ENCODE measurements around the gene ACTR1B. TPM values are rescaled to one million over a fixed set of nuclear protein-coding genes. Genes with fewer than 3 reads are reported as not detected.
"Not testable (repeated sequence)": the region's sequence is repeated elsewhere in the genome, so short reads cannot be mapped to it uniquely, and the experiment has no call there.

Gene ACTR1B
- total and polyA plus RNA-seq, 4 donors: 36.4 to 80.0 (median 61.9) TPM

DNA sequence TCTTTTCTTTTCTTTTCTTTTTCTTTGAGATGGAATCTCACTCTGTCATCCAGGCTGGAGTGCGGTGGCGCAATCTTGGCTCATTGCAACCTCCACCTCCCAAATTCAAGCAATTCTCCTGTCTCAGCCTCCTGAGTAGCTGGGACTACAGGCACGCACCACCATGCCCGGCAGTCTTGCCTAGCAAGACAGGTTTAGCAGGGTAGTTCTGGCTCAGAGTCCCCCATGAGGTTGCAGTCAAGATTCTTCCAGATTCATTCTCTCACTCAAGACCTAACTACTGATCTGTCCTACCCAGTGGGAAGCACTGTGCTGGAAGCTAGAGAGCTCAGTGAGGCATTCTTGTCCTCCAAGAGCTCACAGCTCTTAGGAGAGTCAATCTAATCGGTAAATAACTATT is 31.9 kb upstream of the ACTR1B start:
- H3K9ac ChIP-seq (ENCODE audit: insufficient read depth in 1 of 2, low read length in 2 of 2): no peak overlapping the region
- no peaks in the 10 kb centered on the region for H3K9me3 ChIP-seq (ENCODE audit: control insufficient read depth in 4 of 4, insufficient read depth in 3 of 4, low read length in 3 of 4)
- H3K36me3 ChIP-seq (ENCODE audit: control insufficient read depth in 4 of 4, insufficient read depth in 4 of 4, low read length in 4 of 4): no peaks in the 10 kb centered on the region
- no peak for DNase-seq
- no peaks in the 10 kb centered on the region for H3K4me1 ChIP-seq (ENCODE audit: control insufficient read depth in 5 of 5, insufficient read depth in 5 of 5, low read length in 5 of 5)
- WGBS, 2 donors: 93 to 94% methylated on average over 5 of the region's 5 CpGs
- no peaks in the 10 kb centered on the region for H3K27me3 ChIP-seq (ENCODE audit: control insufficient read depth in 3 of 3, insufficient read depth in 3 of 3, low read length in 2 of 3)
- H3K4me3 ChIP-seq: no peak overlapping the region
- ATAC-seq (ENCODE audit: insufficient read depth, low FRiP score): no peak
- TF ChIP-seq, protein P1, sequence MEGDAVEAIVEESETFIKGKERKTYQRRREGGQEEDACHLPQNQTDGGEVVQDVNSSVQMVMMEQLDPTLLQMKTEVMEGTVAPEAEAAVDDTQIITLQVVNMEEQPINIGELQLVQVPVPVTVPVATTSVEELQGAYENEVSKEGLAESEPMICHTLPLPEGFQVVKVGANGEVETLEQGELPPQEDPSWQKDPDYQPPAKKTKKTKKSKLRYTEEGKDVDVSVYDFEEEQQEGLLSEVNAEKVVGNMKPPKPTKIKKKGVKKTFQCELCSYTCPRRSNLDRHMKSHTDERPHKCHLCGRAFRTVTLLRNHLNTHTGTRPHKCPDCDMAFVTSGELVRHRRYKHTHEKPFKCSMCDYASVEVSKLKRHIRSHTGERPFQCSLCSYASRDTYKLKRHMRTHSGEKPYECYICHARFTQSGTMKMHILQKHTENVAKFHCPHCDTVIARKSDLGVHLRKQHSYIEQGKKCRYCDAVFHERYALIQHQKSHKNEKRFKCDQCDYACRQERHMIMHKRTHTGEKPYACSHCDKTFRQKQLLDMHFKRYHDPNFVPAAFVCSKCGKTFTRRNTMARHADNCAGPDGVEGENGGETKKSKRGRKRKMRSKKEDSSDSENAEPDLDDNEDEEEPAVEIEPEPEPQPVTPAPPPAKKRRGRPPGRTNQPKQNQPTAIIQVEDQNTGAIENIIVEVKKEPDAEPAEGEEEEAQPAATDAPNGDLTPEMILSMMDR (IDR thresholded peaks at IDR 0.05; ENCODE audit: control extremely low read depth, extremely low read depth): no peak
- H3K27ac ChIP-seq (ENCODE audit: low read depth in 1 of 2, low read length in 1 of 2): no peak overlapping the region

DNA sequence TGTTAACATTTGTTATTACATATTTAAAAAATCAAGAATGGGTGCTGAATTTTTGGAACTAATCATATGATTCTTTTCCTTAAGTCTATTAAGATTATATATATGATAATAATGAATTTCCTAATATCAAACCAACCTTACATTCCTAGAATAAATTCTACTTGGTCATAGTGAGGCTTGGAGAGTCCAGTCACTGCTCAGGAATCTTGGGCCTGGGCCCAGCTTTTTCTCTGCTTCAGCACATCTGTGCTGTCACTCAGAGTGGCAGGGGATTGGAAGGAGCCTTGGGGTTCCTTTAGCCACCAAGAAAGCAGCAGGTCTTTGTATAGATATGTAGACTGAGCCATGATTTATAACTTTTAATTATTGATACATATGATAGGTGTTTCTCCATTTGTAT is 29.6 kb upstream of the ACTR1B start:
- H3K9me3 ChIP-seq (ENCODE audit: control insufficient read depth in 4 of 4, insufficient read depth in 3 of 4, low read length in 3 of 4): no peaks in the 10 kb centered on the region
- no peak overlapping the region for H3K4me3 ChIP-seq
- ATAC-seq (ENCODE audit: insufficient read depth, low FRiP score) (no peak), DNase-seq (no peak)
- no peaks in the 10 kb centered on the region for H3K36me3 ChIP-seq (ENCODE audit: control insufficient read depth in 4 of 4, insufficient read depth in 4 of 4, low read length in 4 of 4)
- no peak overlapping the region for H3K9ac ChIP-seq (ENCODE audit: insufficient read depth in 1 of 2, low read length in 2 of 2)
- no peak overlapping the region for H3K27ac ChIP-seq (ENCODE audit: low read depth in 1 of 2, low read length in 1 of 2)
- TF ChIP-seq, protein P1 (IDR thresholded peaks at IDR 0.05; ENCODE audit: control extremely low read depth, extremely low read depth): no peak
- no peaks in the 10 kb centered on the region for H3K4me1 ChIP-seq (ENCODE audit: control insufficient read depth in 5 of 5, insufficient read depth in 5 of 5, low read length in 5 of 5)
- no peaks in the 10 kb centered on the region for H3K27me3 ChIP-seq (ENCODE audit: control insufficient read depth in 3 of 3, insufficient read depth in 3 of 3, low read length in 2 of 3)

DNA sequence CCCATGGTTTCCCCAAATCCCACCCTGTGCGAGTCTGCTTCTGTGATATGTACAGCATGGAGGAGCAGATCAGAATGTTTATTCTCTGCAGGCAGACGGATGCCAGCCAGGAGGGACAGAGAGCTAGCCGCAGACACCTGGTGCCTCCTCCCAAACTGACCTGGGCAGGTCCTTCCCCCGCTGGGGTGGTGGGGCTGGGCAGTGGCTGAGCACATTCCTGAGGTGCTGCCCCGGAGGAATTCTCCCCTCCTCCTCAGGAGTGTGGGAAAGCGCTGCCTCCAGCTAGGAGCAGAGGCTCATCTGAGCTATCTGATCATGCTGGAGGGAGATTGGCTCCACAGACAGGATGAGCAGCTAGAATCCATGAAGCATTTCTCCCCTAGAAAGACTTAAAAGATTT is 27.3 kb upstream of the ACTR1B start:
- H3K9ac ChIP-seq (ENCODE audit: insufficient read depth in 1 of 2, low read length in 2 of 2): no peak overlapping the region
- no peaks in the 10 kb centered on the region for H3K4me1 ChIP-seq (ENCODE audit: control insufficient read depth in 5 of 5, insufficient read depth in 5 of 5, low read length in 5 of 5)
- no peak overlapping the region for H3K27ac ChIP-seq (ENCODE audit: low read depth in 1 of 2, low read length in 1 of 2)
- no peak for ATAC-seq (ENCODE audit: insufficient read depth, low FRiP score)
- TF ChIP-seq, protein P1 (IDR thresholded peaks at IDR 0.05; ENCODE audit: control extremely low read depth, extremely low read depth): no peak
- no peak for DNase-seq
- H3K4me3 ChIP-seq: no peak overlapping the region
- no peaks in the 10 kb centered on the region for H3K9me3 ChIP-seq (ENCODE audit: control insufficient read depth in 4 of 4, insufficient read depth in 3 of 4, low read length in 3 of 4)
- no peaks in the 10 kb centered on the region for H3K27me3 ChIP-seq (ENCODE audit: control insufficient read depth in 3 of 3, insufficient read depth in 3 of 3, low read length in 2 of 3)
- H3K36me3 ChIP-seq (ENCODE audit: control insufficient read depth in 4 of 4, insufficient read depth in 4 of 4, low read length in 4 of 4): no peaks in the 10 kb centered on the region
- 61 to 88% methylated on average over 6 of the region's 6 CpGs for WGBS, 2 donors

DNA sequence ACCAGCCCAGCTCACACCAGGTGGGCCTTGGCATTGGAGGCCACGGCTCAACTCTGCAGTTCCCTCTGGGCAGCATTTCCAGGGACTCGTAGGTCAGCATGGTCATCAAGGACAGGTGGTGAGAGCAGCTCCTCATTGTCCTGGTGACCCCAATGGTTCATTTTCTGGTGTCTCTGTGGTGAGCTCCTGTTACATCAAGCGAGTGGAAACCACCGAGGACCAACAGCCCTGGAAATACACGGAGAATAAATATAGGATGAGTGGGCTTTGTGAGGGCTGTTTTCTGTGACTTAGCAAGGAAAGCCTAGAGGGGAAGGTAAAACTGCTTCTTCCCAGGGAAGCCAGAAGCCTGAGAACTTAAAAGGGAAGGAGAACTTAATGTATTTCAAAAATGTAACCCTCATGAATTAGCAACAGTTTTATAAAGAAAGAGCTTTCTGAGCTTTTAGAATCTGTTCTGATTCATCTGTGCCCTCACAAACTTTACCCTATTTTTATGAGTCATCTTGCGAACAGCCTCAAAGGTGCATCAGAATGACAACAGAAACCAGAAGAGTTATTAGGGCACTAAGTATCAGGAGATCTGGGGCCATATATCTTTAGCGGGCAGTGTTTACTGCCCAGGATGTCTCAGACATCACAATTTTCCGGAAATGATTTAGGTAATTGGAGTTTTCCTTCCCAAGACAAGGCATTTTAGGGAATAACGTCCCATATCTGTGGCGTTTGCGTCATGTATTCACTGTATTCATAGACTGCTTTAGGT is 24.4 kb upstream of the ACTR1B start:
- ATAC-seq (ENCODE audit: insufficient read depth, low FRiP score): no peak
- 89 to 95% methylated on average over 10 to 11 of the region's 11 CpGs for WGBS, 2 donors

DNA sequence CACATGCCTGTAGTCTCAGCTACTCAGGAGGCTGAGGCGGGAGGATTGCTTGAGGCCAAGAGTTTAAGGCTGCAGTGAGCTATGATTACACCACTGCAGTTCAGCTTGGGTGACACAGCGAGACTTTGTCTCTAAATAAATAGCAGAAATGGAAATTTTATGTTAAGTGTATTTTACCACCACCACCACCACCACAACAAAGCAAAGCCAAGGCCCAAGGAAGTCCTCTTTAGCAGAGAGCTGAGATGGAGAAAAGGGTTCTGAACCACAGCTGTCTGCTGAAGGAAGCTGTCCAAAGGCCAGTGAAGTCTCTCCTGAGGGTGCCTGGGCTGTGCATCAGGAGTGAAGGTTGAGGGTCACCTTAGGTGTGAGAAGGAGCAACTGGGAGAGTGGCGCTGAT is 23.4 kb upstream of the ACTR1B start:
- not testable (repeated sequence) for H3K36me3 ChIP-seq (ENCODE audit: control insufficient read depth in 4 of 4, insufficient read depth in 4 of 4, low read length in 4 of 4); H3K9me3 ChIP-seq (ENCODE audit: control insufficient read depth in 4 of 4, insufficient read depth in 3 of 4, low read length in 3 of 4); H3K27me3 ChIP-seq (ENCODE audit: control insufficient read depth in 3 of 3, insufficient read depth in 3 of 3, low read length in 2 of 3); H3K4me3 ChIP-seq; H3K9ac ChIP-seq (ENCODE audit: insufficient read depth in 1 of 2, low read length in 2 of 2); H3K27ac ChIP-seq (ENCODE audit: low read depth in 1 of 2, low read length in 1 of 2); ATAC-seq (ENCODE audit: insufficient read depth, low FRiP score); DNase-seq; H3K4me1 ChIP-seq (ENCODE audit: control insufficient read depth in 5 of 5, insufficient read depth in 5 of 5, low read length in 5 of 5)
- 85 to 89% methylated on average over 2 of the region's 3 CpGs for WGBS, 2 donors

More for the DNA sequence above, 24.4 kb upstream of the ACTR1B start:
- no peaks in the 10 kb centered on the region for H3K36me3 ChIP-seq (ENCODE audit: control insufficient read depth in 4 of 4, insufficient read depth in 4 of 4, low read length in 4 of 4)
- H3K4me3 ChIP-seq: no peak overlapping the region
- no peaks in the 10 kb centered on the region for H3K27me3 ChIP-seq (ENCODE audit: control insufficient read depth in 3 of 3, insufficient read depth in 3 of 3, low read length in 2 of 3)
- no peaks in the 10 kb centered on the region for H3K9me3 ChIP-seq (ENCODE audit: control insufficient read depth in 4 of 4, insufficient read depth in 3 of 4, low read length in 3 of 4)
- TF ChIP-seq, protein P1 (IDR thresholded peaks at IDR 0.05; ENCODE audit: control extremely low read depth, extremely low read depth): no peak
- H3K4me1 ChIP-seq (ENCODE audit: control insufficient read depth in 5 of 5, insufficient read depth in 5 of 5, low read length in 5 of 5): no peaks in the 10 kb centered on the region
- no peak overlapping the region for H3K9ac ChIP-seq (ENCODE audit: insufficient read depth in 1 of 2, low read length in 2 of 2)
- DNase-seq: no peak
- no peak overlapping the region for H3K27ac ChIP-seq (ENCODE audit: low read depth in 1 of 2, low read length in 1 of 2)

Measured in lung (tissue), 12 donors.